HepG2 (cell line): ENCODE data around the gene MYRIP. TPM values are rescaled to one million over a fixed set of nuclear protein-coding genes. Genes with fewer than 3 reads are reported as not detected.

Source experiments
- ATAD3A ChIP-seq: sonication (generic); formaldehyde crosslinking; IDR thresholded peaks from 2 replicates; pipeline ENCODE4 v1.4.0; 2020; ENCODE audit warnings: missing genetic modification reagents
- ATF7 ChIP-seq, 2 experiments: fragments of 450-650 bp in 1 of 2; sonication (generic) in 1 of 2; formaldehyde crosslinking in 1 of 2; IDR thresholded peaks; 2 replicates each; pipeline versions ENCODE4 v1.4.0 to v1.6.1; 2016 to 2020; ENCODE audit warnings: antibody characterized with exemption in 1 of 2, mild to moderate bottlenecking in 1 of 2, missing genetic modification reagents in 1 of 2
- DMAP1 ChIP-seq: IDR thresholded peaks from 2 replicates; pipeline ENCODE4 v1.6.1; 2016
- DRAP1 ChIP-seq: IDR thresholded peaks from 2 replicates; pipeline ENCODE4 v1.6.1; 2016; ENCODE audit warnings: missing genetic modification reagents, missing compliant biosample characterization
- EHMT2 ChIP-seq: fragments of 200-600 bp; sonication (generic); IDR thresholded peaks from 2 replicates; pipeline ENCODE4 v1.7.0; 2017; ENCODE audit warnings: antibody characterized with exemption, low read depth, low read length, borderline replicate concordance
- HNF1B ChIP-seq: sonication (generic); formaldehyde crosslinking; IDR thresholded peaks from 2 replicates; pipeline ENCODE4 v1.5.1; 2020; ENCODE audit warnings: mild to moderate bottlenecking, moderate library complexity, missing genetic modification reagents
- HOXA5 ChIP-seq: sonication (generic); formaldehyde crosslinking; IDR thresholded peaks from 2 replicates; pipeline ENCODE4 v1.4.0; 2020; ENCODE audit warnings: missing genetic modification reagents
- HOXA9 ChIP-seq: sonication (generic); formaldehyde crosslinking; IDR thresholded peaks from 2 replicates; pipeline ENCODE4 v1.8.1; 2022; ENCODE audit warnings: missing genetic modification reagents, mild to moderate bottlenecking, moderate library complexity, borderline replicate concordance
- KAT2B ChIP-seq: fragments of 150-350 bp; IDR thresholded peaks from 2 replicates; pipeline ENCODE4 v1.6.1; 2014; ENCODE audit warnings: low read depth, low read length, borderline replicate concordance
- KDM6A ChIP-seq: IDR thresholded peaks from 2 replicates; pipeline ENCODE4 v1.6.1; 2016; ENCODE audit warnings: low read depth
- KLF15 ChIP-seq: sonication (generic); formaldehyde crosslinking; IDR thresholded peaks from 2 replicates; pipeline ENCODE4 v1.8.1; 2023; ENCODE audit warnings: borderline replicate concordance, mild to moderate bottlenecking, inconsistent platforms, missing genetic modification reagents, mixed read lengths
- MTF2 ChIP-seq: sonication (generic); formaldehyde crosslinking; IDR thresholded peaks from 2 replicates; pipeline ENCODE4 v1.5.0; 2020; ENCODE audit warnings: missing genetic modification reagents, borderline replicate concordance
- SCMH1 ChIP-seq: sonication (generic); formaldehyde crosslinking; IDR thresholded peaks from 2 replicates; pipeline ENCODE4 v1.9.0; 2021; ENCODE audit warnings: missing genetic modification reagents, mild to moderate bottlenecking, borderline replicate concordance
- SKI ChIP-seq: fragments of 450-650 bp; IDR thresholded peaks from one replicate; pipeline ENCODE4 v1.6.1; 2018; ENCODE audit warnings: mild to moderate bottlenecking; ENCODE audit not compliant: partially characterized antibody
- ZBTB7B ChIP-seq: sonication (generic); formaldehyde crosslinking; IDR thresholded peaks from 2 replicates; pipeline ENCODE4 v1.4.0; 2020; ENCODE audit warnings: missing genetic modification reagents
- ZFP36 ChIP-seq: fragments of 150-350 bp; IDR thresholded peaks from 2 replicates; pipeline ENCODE4 v1.6.1; 2018; ENCODE audit warnings: borderline replicate concordance, low read length, low read depth; ENCODE audit not compliant: partially characterized antibody
- ZFP36L1 ChIP-seq: sonication (generic); formaldehyde crosslinking; IDR thresholded peaks from 2 replicates; pipeline ENCODE4 v1.8.0; 2022; ENCODE audit warnings: mild to moderate bottlenecking, missing genetic modification reagents, moderate library complexity
- ZNF263 ChIP-seq: sonication (generic); formaldehyde crosslinking; IDR thresholded peaks from 2 replicates; pipeline ENCODE4 v1.4.0; 2020; ENCODE audit warnings: missing genetic modification reagents
- ZNF432 ChIP-seq: sonication (generic); formaldehyde crosslinking; IDR thresholded peaks from 2 replicates; pipeline ENCODE4 v1.5.0; 2020; ENCODE audit warnings: missing genetic modification reagents, mild to moderate bottlenecking, borderline replicate concordance
- ZNF496 ChIP-seq: sonication (generic); formaldehyde crosslinking; IDR thresholded peaks from 2 replicates; pipeline ENCODE4 v1.8.1; 2023; ENCODE audit warnings: mild to moderate bottlenecking, moderate library complexity, missing genetic modification reagents; ENCODE audit not compliant: insufficient replicate concordance
- polyA plus RNA-seq, 8 experiments: library from polyadenylated mRNA; depleted of rRNA in 3 of 8; stranded (reverse) in 7 of 8; unstranded in 1 of 8; fragments of >200 nt; fragmentation: Illumina TruSeq in 4 of 8; extraction: Trizol in 4 of 8; gene quantifications; 2 replicates each; pipeline versions ENCODE4 v1.2.1 to v1.2.3, GENCODE V29; 2011 to 2016; ENCODE audit warnings: low read depth in 4 of 8, missing spikeins in 1 of 8, mixed read lengths in 1 of 8; ENCODE audit not compliant: insufficient read depth in 1 of 8
- total RNA-seq, 5 experiments: library from RNA; depleted of rRNA; stranded (reverse); fragments of >200 nt; fragmentation: Illumina TruSeq; extraction: Trizol; gene quantifications; 2 replicates each; pipeline ENCODE4 v1.2.3, GENCODE V29; 2016; ENCODE audit warnings: low read depth in 1 of 5
- TF ChIP-seq, protein P1 (sequence below): fragments of 450-650 bp; IDR thresholded peaks from 2 replicates; pipeline ENCODE4 v1.6.1; 2016
- TF ChIP-seq, protein P2 (sequence below): sonication (generic); formaldehyde crosslinking; IDR thresholded peaks from 2 replicates; pipeline ENCODE4 v1.8.1; 2023; ENCODE audit warnings: missing genetic modification reagents, mild to moderate bottlenecking, borderline replicate concordance
- TF ChIP-seq, protein P3 (sequence below): sonication (generic); formaldehyde crosslinking; IDR thresholded peaks from 2 replicates; pipeline ENCODE4 v1.4.0; 2020; ENCODE audit warnings: mild to moderate bottlenecking, missing genetic modification reagents
- TF ChIP-seq, protein P4 (sequence below): sonication (generic); formaldehyde crosslinking; IDR thresholded peaks from 2 replicates; pipeline ENCODE4 v1.8.0; 2022; ENCODE audit warnings: mild to moderate bottlenecking, missing genetic modification reagents, moderate library complexity

The MYRIP gene
- total and polyA plus RNA-seq, 2 of the 13 experiments (the other 11 are each of a cell fraction or from before 2014, with no cell fraction given): 0.64 to 0.84 TPM

DNA sequence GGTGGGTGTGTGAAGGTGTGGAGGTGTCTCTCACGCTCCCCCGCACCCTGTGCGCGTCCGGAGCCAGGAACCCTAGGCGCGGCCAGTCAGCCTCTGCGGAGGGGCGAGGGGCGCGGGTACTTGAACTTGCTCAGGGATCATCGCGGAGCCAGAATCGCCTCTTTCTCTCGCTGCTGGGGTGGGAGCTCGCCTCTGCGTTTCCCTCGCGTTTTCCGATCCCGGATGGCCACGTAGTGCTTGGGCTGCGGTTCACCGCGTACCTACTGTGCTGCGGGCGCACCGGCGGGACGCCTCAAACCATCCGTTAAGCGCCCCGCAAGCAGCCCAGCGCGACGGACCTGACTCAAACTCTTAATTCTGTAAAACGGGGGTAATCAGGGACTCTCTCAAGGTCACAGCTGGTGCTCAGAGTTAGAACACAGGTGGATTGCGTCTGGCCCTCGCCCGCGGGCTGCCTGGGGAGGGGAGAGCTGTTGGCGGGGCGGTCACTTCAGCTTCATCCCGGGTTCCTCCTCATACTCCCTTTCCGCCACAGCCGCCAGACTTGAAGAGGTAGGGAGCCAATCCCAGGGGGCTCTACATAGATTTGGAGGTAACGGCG lies 686 bp downstream of the MYRIP start (continued):
- TF ChIP-seq, protein P1, sequence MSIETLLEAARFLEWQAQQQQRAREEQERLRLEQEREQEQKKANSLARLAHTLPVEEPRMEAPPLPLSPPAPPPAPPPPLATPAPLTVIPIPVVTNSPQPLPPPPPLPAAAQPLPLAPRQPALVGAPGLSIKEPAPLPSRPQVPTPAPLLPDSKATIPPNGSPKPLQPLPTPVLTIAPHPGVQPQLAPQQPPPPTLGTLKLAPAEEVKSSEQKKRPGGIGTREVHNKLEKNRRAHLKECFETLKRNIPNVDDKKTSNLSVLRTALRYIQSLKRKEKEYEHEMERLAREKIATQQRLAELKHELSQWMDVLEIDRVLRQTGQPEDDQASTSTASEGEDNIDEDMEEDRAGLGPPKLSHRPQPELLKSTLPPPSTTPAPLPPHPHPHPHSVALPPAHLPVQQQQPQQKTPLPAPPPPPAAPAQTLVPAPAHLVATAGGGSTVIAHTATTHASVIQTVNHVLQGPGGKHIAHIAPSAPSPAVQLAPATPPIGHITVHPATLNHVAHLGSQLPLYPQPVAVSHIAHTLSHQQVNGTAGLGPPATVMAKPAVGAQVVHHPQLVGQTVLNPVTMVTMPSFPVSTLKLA: no peak
- TF ChIP-seq, protein P2, sequence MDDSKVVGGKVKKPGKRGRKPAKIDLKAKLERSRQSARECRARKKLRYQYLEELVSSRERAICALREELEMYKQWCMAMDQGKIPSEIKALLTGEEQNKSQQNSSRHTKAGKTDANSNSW (CRISPR knock-in tag): no peak
- TF ChIP-seq, protein P3, sequence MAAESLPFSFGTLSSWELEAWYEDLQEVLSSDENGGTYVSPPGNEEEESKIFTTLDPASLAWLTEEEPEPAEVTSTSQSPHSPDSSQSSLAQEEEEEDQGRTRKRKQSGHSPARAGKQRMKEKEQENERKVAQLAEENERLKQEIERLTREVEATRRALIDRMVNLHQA: no peak
- TF ChIP-seq KLF15 (0 out of 2 replicates have a peak, but pooled peaks have one; percentile 5), DRAP1 (CRISPR knock-in tag) (no peak), HOXA5 (CRISPR knock-in tag) (no peak), EHMT2 (no peak), ZFP36L1 (CRISPR knock-in tag) (no peak), ZBTB7B (CRISPR knock-in tag) (no peak), HOXA9 (no peak), ZNF263 (CRISPR knock-in tag) (no peak), DMAP1 (no peak), MTF2 (CRISPR knock-in tag) (peak; percentile 85; the same call in 1 of the 2 replicates), ZFP36 (no peak), KDM6A (CRISPR knock-in tag) (no peak), SKI (no peak), ATAD3A (no peak), ZNF496 (no peak), SCMH1 (CRISPR knock-in tag) (no peak), ZNF432 (no peak), KAT2B (no peak), HNF1B (CRISPR knock-in tag) (0 out of 2 replicates have a peak, but pooled peaks have one; percentile 19), ATF7 (IDR thresholded peaks at IDR 0.05) (no peak), ATF7 (CRISPR knock-in tag; IDR thresholded peaks at IDR 0.05) (0 out of 2 replicates have a peak, but pooled peaks have one; percentile 34)
- TF ChIP-seq, protein P4, sequence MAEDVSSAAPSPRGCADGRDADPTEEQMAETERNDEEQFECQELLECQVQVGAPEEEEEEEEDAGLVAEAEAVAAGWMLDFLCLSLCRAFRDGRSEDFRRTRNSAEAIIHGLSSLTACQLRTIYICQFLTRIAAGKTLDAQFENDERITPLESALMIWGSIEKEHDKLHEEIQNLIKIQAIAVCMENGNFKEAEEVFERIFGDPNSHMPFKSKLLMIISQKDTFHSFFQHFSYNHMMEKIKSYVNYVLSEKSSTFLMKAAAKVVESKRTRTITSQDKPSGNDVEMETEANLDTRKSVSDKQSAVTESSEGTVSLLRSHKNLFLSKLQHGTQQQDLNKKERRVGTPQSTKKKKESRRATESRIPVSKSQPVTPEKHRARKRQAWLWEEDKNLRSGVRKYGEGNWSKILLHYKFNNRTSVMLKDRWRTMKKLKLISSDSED (CRISPR knock-in tag): no peak
